NCI-H1105 treated with DMSO at 0.1 percent for 48 hours (cell line): ENCODE results near the gene MRPL10.

Experiments
- DNase-seq: peaks from one replicate; lab custom pipeline; 2025; lab: John Stamatoyannopoulos, UW

The MRPL10 gene

DNA sequence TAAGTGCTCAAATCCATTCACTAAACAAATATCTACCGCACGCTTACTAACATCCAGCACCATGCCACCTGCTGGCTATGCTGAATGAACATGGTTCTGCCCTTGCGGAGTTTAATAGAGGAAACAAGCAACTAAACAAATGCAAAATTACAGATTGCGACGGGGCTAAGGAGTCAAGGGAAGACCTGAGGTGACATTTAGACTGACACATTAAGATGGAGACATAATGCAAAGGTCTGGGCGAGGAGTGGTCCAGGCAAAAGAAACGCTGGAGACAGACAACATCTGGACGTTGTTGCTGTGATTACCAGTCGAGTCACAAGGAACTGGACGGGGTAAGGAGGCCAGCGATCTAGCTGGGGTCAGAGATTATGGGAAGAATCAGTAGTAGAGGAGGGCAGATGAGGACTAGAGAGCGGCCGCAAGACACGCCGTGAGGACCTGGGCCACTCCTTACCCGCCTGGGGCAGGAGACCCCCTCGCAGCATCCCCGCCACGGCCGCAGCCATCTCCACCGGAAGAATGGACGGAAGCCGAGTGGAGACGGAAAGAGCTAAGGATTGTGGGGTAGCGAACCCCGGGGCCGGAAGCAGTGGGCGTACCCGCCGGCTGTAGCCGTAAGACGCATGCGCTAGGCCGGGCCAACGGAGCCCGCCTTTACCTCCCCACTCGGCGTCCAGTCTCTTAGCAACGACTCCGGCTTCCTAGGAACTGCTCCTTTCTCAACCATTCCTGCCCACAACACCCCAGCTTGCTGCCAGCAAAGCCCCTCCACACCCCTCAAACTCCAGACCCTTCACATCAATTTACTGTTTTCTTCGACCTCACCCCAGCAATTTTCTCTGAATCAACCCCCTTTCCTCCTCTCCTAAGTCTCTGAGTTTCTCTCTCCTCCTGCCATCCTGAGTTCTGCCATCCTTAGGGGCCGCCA is at the start of gene MRPL10, which contains the start of gene LRRC46:
TSS of gene MRPL10 (minus strand) at position 539 of the 931 bp plus-strand sequence. CDS start at position 509, 30 bp downstream.
TSS of gene LRRC46 (plus strand) at position 668 of the 931 bp plus-strand sequence. CDS start 320 bp downstream, outside the sequence.
- peak; percentile 92 for DNase-seq

DNA sequence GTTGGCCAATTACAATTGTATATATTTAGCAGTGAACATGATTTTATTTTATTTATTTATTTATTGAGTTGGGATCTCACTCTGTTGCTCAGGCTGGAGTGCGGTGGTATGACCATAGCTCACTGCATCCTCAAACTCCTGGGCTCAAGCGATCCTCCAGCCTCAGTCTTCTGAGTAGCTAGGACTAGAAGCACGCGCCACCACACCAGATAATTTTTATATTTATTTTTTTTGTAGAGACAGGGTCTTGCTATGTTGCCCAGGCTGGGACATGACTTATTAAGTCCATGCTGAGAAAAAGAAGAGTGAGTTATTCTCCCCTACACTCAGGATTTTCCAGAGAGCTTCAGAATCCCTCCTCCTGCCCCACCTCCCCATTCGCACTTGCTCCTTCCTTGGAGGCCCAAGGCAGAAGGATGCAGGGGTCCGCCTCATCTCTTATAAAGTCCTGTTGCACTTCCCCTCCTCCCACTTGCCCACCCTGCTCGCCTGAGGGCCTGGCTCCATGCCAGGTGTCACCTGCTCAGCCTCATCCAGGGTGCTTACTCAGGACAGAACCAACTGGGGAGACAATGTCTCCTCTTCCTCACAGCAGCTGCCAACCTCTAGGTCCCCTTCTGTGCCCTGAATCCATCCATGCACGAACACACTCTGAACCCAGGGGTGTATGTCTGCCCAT is 48.6 kb upstream of the MRPL10 start:
- no peak for DNase-seq

DNA sequence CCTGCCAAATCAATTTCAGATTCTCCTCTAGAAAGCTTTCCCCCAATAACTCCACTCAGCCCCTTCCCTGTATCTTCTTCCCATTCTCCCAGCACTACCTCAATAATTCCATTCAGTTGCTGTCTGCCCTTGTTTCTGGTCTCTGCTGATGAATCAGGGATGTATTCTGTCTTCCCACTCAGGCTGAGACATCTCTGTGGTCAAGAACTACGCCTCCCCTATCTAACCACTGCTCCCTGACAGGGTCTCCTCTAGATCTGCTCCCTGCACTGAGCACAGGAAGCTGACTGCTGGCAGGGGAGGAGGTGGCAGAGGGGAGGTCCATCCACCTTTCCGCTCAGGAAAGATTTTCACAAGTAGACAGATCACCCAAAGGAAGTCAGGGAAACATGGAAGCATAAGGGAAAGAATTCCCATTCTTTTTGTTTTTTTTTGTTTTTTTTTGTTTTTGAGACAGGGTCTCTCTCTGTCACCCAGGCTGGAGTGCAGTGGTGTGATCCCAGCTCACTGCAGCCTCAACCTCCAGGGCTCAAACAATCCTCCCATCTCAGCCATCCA is 47.8 kb upstream of the MRPL10 start:
- DNase-seq: no peak

DNA sequence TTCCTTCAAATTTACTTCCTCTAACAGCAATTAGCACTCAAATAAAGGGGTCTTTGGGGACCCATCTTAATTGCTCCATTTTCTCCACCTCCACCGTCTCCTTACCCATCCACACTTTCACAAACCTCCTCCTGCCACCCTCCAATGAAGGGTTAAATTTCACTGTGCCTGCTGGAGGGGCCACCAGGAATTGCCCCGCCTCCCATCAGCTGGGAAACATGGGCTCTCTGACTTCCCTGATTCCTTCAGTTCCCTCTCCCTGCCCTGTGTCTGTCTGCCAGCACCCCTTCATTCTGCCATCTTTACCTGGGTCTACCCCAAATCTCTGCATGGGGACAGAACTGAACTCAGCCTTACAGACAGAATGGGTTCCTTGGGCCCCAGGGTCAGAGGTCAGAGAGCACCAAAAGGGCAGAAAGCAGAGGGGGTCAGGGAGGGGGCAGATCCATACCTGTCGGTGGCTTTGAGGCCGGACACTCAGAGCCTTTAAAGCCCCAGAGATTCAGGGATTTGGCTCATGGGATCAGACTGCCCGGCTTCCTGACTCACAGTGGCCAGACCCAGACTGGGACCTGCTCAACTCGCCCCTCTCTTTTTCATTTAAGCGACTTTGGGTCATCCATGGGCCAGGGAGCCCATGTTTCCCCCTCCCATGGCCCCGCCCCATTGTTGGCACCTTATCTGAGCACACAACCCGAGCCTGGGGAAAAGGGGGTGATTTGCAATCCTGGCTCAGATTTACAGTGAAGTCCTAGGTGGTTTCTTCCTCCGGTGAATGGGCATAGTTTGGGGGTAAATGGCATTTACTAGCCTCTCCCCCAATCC is 47.1 kb upstream of the MRPL10 start:
- DNase-seq: no peak

DNA sequence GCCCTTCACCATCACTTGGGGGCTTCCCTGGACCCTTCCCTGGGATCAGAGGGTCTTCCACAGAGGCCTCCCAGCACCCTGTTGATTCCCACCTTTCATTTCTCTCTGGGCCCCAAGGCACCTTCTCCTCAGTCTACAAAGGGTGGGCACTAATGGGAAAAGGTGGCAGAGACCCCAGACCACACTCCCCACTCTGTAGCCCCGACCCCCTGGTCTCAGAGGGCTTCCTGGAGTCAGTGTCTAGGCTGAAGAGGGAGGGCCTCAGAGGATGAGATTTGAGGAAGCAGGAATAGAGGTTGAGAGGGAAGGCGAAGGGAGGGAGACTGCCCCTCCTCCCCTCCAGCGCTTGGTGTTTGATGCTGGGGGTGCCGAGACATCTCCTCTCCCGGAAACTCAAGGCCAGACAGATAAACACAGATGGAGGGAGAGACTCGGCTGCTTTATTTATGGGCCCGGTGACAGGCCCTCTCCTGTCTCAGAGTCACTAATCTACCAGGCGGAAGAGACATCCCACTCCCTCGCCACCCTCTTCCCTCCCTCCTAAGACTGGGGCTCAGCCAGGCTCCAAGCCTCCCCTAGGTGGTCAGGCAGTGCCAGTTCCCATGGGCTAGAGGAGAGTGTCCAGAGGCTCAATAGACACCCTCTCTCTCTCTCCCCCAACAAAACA is 46.2 kb upstream of the MRPL10 start:
- DNase-seq: no peak

DNA sequence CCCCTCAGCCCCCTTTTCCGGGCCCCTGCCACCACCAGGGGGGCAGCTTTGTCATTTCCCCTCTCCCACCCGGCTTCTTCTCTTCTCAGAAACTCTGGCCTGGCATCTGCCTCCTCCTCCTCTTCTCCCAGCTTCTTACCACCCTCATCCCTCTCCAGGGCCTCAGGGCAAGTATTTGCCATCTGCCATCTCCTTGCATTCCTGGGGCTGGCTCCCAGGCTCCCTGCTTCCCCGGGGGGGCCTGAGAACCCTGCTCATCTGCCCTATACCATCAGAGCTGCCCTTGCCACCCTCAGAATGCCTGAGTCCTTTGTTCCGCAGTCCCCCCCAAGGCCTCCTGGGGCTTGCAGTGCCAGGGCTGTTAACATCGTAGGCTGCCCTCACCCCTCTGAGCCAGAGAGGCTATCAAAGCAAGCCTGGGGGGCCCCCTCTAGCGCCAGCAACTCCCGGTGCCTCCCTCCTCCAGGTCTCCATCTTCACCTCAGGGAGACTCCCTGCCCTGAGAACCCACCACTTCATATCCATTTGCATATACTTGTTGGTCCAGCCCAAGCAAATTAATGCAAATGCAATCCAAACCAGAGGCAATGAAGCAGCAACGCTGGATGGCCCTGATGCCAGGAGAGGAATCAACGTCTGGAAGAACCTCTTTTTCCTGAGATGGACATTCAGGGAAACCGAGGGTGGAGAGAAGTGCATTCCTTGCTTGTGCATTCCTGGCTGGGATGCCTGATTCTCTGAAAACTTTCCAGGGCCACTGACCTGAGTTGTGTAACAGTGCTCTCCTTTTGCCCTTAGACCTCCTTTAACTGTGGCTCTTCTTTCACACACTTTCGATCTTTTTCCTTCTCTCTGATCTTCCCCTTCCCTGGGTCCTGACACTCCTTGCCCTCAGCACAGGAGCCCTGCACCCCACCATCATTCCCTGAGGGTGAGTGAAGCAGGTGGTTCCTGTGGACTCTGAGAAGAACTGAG is 44.0 kb upstream of the MRPL10 start:
- DNase-seq: no peak

DNA sequence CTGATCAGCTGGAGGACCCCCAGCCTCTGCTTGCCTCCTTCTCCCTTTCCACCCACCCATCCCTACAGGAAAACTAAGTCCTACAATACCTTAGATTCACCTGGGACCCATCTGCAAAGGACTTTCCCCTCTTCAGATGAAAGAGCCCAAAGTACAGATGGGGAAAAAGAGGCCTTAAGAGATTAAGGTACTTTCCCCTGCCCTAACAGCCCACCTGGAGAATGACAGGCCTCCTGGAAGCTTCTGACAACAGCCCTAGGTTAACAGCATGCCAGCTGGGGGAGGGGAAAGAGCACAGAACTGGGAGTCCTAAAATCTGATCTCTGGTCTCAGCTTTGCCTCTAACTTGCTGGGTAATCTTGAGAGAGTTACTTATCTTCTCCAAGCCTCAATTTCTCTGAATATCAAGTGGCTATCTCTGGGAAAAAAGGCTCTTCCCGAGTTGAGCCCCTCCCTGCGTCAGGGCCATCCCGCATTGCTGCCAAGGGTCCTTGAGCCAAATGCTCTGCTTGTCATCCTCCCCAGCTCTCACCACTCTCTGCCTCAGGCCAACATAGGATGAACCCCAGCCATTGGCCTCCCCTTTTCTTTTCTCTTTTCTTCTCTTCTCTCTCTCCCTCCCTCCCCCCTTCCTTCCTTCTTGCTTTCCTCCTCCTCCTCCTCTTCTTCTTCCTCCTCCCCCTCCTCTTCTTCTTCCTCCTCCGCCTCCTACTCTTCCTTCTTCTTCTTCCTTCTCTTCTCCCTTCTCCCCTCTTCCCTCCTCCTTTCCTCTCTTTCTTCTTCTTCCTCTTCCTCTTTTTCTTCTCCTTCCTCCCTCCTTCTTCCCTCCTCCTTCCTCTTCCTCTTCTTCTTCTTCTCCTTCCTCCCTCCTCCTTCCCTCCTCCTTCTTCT is 42.1 kb upstream of the MRPL10 start:
- no peak for DNase-seq

DNA sequence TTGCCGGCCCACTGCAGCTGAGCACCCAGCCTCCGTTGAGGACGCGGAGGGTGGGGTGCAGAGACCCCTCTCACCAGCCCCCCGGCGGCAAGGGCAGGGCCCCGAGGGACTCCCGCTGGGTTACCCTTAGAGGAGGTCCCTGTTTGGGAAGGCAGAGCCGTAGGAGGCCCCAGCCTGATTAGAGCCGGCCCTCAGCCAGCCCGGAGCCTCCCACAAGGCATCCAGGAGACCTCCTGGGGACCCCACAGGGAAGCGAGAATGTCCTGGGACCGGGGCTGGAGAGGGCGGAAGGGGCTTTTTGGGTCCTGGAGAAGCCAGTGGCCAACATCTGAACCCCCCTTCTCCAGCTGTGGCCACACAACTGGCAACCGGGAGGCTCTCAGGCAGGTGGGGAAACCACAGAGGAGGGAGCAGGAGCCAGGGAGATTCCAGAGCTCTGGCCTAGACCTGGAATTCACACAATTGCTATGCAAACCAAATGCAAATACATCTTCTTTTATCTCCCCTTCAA is 41.4 kb upstream of the MRPL10 start:
- no peak for DNase-seq

DNA sequence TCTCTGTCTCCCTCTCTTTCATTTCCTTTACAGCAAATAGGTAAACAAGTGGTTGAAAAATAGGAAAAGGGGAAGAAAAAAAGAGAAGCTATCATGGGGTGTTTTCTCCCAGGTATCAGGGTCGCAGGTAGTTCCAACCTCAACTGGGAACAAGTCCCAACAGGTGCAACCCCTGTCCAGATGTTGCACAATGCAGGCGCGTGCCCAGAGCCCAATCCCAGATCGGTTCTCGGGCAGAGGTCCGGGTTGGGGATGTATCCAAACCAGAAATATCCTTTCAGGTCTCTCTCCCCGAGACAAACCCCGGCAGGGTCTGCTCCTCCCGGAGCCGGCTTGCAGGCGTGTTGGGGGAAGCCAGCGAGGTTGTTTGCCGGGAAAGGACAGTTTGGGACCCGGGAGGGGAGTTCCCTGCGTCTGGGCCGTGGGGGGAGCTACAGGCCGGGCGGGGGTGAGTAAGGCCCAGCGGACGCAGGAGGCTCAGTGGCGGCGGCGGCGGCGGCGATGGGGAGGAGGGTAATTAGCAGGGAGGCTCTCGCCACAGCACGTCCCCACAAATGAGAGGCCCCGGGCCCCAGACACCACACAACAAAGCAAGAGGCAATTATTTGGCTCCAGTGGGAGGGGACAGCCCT is 40.8 kb upstream of the MRPL10 start:
- no peak for DNase-seq

DNA sequence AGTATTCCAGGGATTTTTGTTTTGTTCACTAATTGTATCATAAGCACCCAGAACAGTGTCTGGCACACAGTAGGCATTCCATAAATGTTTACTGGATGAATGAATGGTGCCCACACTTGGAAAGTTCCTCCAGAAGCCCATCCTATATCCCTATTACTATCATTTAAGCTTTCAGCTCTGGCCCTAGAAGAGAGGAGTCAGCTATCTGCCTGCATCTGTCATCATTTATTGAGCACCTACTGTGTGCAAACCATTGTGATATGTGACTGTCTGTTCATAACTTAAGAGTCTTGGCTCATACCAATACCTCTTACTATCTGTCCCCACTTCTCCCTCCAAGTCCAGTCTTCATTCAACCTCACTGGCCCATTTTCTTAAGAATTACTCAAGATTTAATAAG is 39.7 kb upstream of the MRPL10 start:
- DNase-seq: no peak

DNA sequence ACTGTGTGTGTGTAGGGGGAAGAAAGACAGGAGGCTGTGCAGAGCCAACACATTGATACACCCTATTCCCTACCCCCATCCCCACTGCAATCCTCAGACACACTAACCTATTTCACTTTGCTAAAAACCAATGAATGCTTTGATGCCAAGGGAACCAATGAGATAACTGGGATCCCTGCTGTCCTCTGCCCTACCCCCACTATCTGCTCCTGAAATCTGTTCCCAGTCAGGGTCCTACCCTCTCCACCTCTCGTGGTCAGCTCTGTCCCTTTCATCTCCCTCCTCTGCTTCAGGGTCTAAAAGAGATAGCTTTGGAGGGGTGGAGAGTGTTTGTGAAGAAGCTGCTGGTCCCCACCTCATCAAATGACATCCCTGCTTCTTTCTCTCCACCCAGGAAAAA is 38.7 kb upstream of the MRPL10 start:
- DNase-seq: no peak

DNA sequence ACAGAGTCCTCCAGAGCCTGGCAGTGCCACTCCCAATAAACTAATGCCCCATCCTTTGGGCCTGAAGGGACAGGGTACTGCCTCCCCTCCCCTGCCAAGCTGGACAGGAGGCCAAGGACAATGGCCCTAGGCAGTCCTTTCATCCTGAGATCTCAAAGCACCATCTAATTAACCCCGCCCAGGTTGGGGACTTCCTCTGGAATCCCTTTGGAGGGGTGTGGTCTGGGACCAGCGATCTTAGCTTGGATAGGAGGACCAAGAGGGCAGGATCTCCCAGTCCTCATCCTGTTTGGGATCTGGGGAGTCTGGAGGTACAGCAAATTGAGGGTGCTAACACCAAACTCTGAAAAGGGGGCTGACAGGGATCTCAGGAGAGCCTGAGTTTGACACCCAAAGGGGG is 37.8 kb upstream of the MRPL10 start:
- no peak for DNase-seq

DNA sequence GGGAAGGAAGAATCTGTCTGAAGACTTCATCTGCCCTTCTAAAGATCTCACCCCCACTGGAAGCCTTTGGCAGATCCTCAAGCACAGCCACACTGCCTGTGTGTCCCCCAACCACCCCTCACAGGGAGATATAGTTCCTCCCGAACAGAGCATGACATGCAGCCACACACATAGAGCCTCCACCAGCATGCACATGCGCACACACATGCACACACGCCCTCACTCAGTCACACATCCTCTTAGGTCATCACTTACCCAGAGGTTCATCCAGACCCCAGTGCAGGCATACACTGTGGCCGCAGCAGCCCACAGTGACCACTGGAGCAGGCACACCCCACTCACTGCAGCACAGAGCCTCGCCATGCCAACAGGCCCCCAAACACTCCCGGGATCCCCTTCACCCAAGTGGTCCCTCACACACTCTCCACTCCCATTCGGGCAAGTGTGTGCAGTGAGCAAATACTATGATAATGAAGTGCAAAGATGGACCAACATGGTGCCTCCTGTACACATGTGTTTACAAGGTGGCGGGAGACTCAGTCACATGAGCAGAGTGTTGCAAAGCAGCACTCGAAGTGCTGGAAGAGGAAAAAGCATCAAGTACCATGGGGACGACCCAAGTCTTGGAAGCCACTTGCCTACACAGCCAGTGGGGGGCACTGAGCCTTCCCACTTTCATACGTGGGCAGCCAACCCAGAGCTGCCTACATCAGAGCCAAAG is 36.6 kb upstream of the MRPL10 start:
- DNase-seq: no peak

DNA sequence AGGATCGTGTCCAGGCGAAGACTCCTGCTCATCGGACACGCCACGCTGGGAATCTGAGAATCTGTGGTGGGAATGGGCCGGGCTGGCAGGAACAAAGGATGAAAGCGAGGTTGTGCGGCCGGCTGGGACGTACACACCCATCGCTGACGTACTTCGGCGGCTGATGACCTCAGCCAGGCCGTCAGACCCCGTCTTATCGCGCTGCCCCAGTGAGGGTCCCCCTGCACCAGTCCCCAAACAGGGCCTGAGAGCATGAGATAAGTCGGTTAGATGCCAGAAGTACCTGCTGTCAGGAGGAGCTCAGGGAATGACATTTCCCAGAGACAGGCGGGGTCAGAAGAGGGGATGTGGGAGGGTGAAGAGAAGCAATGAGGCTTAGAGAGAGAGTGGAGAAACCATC is 35.6 kb upstream of the MRPL10 start:
- DNase-seq: no peak

DNA sequence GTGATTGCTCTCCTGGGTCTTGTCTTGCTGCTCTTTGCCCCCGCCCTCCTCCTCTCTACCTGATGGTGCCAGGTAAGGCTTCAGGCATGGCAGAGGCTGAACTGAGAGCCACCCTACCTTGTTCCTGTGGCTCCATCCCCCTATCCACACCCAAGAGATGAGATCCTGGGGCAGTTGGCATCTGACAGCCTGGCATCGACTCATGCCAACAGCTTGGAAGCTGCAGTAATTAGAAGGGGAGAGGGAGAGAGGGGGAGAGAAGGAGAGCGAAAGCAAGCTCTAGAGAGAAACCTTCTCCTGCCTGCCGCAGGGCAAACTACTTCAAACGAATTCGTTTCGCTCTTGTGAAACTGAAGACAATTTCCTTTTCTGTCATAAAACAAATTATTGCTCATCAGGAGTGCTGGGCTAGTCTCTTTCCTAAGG is 33.5 kb upstream of the MRPL10 start:
- DNase-seq: peak; percentile 10

DNA sequence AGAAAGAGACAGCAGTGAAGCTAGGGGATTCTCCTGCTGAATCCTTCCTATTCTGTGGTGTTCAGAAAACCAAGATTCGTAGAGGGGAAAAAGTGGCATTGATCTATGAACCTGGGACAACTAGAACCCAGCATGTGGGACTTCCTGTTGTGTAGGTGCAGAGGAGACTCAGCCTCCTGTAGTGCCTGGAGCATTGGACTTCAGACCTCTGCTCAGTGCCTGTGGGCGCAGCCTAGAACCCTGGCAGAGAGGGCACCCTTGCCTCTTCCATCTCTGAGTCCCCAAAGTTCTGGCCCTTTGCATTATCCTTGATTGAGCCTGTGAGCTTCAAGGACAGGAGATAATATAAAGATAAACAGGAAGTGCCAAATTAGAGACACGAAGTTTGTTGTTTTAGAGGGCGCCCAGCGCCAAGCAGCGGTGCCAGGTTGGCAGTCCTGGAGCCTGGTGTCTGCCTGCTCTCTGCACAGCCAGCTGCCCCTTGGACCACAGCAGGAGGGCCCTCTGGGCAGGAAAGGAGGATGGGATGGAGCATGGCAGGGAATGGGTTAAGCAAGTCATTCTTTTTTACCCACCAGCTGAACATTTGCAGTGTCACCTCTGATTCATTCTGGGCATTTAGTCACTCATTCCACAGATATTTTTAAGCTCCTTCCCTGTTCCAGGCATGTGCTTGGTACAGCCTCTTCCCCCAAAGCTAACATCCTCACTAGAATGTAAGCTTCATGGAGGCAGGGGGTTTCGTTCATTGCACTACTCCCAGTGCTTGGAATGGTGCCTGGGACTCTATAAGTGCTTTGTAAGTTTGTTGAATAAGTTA is 31.5 kb upstream of the MRPL10 start:
- no peak for DNase-seq

DNA sequence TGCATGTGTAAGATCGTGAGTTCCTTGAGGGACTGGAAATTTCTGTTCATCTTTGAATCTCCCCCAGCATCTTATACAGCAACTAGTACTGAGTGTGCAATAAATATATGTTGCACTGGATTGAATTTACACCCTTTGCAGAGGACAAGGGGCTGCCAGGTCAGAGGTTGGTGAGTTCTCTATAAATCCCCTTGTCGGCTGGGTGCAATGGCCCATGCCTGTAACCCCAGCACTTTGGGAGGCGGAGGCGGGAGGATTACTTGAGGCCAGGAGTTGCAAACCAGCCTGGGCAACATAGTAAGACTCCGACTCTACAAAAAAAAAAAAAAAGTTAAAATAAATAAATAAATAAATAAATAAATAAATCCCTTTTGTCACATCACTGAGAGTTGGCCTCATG is 29.0 kb upstream of the MRPL10 start:
- no peak for DNase-seq
